Central memory CD4-positive, alpha-beta T cell (primary cell): ENCODE data around the gene PLEKHM1.
"Not testable (repeated sequence)": the region's sequence is repeated elsewhere in the genome, so short reads cannot be mapped to it uniquely, and the experiment has no call there.

Source experiments
- DNase-seq: peaks from one replicate; pipeline ENCODE4 v3.0.0; 2022
- total RNA-seq, 3 experiments: gene quantifications; one replicate each; lab custom pipeline; 2026; lab: John Stamatoyannopoulos, UW

The PLEKHM1 gene
- total RNA-seq = 21.4 to 54.6 (median 46.0) reads per million in 3 experiments

DNA sequence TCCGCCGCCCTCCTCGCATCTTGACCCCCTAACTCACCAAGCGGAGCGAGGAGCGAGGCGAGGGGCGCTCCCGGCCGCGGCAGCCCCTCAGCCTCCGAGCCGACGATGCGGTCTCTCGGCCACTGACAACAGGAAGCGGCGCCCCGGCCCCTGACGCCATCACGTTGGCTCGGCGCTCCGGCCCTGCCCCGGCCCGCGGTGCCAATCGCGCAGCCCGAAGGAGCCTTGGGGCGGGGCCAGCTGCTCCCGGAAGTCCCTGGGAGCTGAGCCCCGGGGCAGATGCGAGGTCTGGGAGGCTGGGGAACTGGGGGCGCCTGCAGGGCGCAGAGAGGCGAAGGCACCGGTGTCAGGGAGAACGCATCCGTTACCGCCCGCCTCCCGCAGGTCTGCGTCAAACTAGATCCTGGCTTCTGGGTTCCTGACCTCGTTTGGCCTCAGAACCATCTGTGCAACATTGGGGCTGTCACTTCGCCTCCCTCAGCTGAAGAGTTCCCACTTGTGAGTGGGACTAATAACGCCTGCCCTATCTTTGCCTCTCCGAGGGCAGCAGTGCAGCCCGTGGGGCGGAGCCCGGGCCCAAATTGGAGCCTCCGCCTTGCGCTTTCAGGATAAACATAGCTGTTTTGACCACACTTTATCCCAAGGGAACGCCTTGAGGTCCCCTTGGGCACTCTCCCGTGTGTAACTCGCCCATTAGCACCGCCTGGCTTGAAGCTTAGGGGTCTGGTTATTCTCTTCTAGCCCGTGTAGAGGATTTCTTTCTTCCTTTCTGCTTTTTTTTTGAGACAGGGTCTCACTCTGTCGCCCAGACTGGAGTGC is at the start of gene PLEKHM1:
Gene PLEKHM1, minus strand, starts transcription at position 107 of the 819 bp plus-strand sequence. CDS start 8,237 bp downstream, outside the sequence.
- peak; percentile 80 for DNase-seq

DNA sequence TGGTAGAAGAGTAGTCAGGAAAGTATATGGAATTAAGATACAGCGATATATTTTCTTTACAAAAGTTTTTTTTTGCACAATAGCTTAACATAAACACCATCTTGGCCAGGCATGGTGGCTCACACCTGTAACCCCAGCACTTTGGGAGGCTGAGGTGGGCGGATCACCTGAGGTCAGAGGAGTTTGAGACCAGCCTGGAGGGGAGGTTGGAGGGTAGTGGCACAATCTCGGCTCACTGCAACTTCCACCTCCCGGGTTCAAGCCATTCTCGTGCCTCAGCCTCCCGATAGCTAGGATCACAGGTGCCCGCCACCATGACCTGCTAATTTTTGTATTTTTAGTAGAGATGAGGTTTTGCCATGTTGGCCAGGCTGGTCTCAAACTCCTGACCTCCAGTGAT is 47.6 kb upstream of the PLEKHM1 start:
- not testable (repeated sequence) for DNase-seq

DNA sequence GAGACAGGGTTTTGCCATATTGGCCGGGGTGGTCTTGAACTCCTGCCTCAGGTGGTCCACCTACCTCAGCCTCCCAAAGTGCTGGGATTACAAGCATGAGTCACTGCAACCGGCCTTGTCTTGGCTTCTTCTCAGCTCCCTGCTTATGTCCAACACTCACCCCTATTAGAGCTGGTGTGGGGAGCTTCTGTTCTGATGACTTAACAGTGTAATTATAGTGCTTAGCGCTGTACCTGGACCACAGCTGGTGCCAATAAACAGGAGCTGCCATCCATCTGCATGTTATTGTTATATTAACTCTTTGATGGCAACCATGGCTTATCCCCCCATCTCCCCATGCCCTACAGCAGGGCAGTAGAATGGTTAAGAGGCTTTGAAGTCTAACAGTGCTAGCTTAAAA is 15.6 kb upstream of the PLEKHM1 start:
- DNase-seq = not testable (repeated sequence)

DNA sequence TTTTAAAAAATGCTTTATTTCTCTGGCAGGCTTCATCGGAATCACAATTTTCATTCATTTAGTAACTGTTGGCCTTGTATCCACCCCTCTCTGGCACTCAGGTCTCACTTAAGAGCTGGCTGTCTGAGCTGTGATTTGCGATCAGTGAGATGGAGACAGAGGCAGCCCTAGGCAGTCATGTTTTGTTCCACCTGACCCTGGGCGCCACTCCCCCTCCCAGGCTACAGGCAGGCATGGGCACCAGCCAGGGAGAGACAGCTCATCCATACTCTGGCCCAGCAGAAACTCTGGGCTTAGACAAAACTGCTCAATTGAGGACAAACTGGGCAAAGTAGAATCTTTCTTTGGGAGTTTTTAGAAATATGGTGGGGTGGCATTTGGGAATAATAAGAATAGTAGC is 14.7 kb upstream of the PLEKHM1 start:
- not testable (repeated sequence) for DNase-seq

DNA sequence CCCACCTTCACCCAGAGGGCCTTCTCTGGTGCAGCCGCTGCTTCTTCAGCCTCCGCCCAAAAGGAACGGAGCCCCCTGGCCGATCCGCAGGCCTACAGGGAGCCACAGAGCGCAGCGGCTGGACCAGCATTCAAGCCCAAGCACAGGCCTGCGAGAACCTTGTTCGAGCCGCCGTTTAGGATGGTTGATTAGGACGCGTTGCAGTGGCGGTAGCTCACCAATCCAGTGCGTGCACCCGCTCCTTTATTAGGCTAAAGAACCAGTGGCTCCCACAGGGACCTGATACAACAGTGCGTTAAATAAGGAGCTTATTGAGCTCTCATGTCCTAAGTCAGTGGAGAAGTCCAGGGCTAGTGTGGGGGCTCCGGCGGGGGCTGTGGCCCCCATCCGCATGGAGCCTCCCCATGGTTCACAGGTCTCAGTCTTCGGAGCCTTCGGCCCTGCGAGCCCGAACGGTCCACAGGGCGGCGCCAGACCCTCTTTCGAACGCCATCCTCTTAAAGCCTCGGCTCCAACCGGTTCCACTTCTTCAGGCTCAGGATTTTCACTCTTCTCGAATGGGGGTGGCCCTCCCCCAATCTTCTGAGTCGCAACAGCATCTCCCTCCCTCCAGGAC is 10.7 kb upstream of the PLEKHM1 start:
- DNase-seq = not testable (repeated sequence)

DNA sequence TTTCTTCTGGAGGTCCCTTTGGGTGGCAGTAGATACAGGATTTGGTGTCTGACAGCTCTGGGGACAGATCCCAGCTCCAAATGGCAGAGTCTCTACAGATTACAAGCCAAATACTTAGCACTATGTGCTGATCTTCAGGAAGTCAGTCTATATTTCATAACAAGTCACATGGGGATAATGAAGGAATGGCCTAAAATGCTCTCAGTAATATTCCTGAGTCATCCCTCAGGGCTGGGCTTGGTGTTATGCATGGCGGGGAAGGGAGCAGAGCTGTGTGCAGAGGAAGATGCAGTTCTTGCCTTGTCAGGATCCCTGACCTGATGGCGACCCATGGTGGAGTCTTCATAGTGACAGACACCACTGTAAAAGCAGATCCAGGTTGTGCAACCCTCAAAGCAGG is 10.0 kb upstream of the PLEKHM1 start:
- DNase-seq = not testable (repeated sequence)

DNA sequence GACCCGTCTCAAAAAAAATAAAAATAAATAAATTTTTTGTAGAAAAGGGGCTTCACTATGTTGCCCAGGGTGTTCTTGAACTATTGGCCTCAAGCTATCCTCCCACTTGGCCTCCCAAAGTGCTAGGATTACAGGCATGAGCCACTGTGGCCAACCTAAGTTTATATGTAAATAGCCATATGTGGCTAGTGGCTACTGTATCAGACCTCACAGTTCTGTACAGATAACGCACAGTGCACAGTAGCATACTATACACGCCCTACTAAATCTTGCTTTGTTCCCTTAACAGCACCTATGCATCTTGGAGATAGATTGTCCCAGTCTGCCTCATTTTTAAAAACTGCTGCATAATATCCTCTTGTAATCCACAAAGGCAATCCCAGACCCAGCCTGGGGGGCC is 8.7 kb upstream of the PLEKHM1 start:
- DNase-seq = not testable (repeated sequence)

DNA sequence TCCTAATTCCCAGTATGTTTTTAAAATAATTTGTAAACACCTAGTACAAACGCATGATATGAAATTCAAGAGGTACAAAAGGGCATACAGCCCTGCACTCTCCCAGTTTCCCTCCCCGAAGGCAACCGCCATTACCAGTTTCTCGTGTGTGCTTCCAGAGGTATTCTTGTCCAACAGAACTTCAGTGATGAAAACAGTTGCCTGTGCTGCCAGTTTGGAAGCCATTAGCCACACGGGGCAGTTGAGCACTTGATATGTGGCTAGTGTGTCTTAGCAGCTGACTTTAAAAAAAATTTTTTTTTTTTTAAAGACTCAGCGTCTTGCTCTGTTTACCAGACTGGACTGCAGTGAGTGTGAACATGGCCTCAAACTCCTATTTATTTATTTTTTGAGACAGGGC is 7.9 kb upstream of the PLEKHM1 start:
- not testable (repeated sequence) for DNase-seq

DNA sequence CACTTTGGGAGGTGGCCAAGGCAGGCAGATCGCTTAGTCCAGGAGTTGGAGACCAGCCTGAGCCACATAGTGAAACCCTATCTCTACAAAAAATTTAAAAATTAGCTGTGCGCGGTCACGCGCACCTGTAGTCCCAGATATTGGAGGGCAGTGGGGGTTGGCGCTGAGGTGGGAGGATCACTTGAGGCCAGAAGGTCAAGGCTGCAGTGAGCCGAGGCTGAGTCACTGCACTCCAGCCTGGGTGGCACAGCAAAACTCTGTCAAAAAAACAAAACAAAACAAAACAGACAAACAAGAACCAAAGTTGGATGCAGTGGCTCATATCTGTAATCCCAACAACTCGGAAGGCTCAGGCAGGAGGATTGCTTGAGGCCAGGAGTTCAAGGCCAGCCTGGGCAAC is 6.9 kb upstream of the PLEKHM1 start:
- not testable (repeated sequence) for DNase-seq

DNA sequence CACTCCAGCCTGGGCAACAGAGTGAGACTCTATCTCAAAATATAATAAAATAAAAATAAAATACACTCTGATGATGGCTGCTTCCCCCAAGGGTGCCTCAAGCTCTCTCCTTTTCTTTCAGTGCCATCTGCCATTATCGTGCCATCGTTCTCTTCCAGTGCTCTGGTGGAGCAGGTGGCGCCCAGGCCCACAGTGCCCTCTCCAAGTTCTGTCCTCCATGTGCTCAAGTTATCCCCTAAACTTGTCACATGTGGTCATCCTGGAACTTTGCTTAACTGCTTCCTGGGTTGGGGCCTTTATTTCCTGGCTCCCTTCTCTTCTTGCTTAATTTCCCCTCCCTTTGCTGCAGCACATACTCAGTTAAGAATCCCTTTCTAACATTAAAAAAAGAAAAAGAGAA is 6.0 kb upstream of the PLEKHM1 start:
- DNase-seq = not testable (repeated sequence)

DNA sequence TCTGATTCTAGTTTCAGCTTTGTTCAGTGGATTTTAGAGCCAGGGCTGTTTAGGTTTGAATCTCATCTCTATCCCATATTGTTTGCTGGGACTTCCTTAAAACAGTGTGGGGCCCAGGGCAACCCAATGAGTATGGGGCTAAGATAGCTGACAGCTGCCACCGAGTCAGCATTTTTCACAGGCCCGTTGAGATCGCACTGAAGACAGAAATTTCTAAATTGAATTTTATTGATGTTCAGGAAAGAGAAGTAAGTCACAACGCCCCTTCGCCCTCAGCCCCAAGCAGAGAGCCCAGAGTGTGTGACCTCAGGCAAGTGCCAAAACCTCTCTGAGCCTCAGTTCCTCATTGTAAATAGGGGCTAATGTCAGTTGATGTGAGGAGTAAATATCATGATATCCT is 4.0 kb upstream of the PLEKHM1 start:
- DNase-seq = not testable (repeated sequence)

DNA sequence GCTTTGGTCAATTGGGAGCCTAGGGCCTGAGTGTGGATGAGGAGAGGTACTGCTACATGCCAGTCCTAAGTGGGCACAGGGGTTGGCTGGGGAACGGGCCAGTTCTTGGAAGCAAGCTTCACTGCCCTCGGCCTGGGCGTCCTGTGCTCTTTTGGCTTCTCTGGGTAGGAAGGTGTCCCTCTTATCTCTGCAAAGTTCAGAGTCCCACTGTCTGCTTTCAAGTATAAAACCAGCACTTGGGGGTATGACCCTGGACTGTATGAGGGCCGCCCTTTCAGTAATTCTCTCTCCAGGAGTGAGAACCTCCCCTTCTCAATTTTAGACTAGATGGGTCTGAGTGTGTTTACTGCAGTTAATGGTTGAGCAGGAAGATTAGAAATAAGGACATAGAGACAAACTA is 1.6 kb upstream of the PLEKHM1 start:
- not testable (repeated sequence) for DNase-seq

DNA sequence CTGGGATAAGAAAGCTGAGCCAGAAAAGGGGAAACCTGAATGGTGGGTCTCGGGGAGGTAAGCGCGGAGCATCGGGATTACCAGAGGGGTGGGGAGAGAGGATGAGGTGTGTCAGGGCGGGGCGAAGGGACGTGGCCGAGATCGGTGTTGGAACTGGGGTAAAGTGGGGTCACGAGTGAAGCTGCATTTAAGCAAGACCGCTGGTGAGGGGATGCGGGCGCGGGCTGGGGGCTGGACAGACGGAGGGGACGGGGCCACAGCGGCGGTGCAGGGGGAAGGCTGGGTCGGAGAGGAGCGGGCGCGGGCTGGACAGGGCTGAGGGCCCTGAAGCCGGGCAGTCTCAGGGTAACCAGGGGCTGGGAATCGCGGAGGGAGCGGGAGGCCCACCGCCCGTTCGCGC is 323 bp downstream of the PLEKHM1 start:
- not testable (repeated sequence) for DNase-seq

DNA sequence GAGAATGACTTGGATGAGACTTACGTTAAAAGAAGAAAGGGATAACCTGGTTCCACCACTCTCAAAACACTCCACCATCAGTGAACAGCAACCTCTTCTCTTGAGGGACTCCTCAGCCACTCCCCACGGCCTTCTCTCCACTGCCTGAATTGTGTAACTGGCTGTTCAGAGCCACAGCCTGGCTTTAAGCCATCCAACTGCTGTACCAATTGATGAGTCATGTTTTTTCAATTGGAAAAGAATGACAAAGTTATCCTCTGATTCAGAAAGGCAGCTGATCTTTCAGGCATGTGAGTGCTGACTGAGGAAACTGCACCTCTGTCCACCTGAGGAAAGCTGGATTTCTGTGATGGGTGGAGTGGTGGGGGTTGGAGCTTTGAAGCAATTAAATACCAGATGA is 2.8 kb downstream of the PLEKHM1 start:
- not testable (repeated sequence) for DNase-seq

DNA sequence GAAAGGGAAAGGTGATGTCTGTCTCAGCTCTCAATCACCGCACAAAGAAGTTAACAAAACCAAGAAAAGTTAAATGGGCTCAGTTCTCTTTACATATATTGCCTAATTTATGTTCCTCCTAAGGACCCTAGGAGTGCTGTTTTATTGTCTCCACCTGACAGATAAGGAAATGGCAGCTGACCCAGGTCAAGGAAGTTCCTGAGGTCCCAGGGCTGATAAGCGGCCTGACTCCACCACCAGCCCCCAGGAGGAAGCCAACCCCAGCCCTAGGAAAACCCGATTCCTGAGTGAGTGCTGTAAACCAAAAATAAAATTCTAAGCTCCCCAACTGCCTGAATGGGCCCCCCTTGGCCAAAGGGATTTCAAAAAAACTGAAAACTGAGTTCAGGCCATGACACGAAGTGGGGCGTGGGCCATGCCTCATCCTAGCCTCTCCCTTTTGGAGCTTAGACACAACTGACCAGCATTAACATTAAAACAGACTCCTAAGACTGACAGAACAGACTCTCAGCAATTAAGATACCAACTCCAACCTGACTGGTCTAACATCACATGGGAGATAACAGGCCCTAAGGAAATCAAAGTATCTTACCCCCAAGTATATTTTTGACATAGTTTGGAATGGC is 6.8 kb downstream of the PLEKHM1 start:
- DNase-seq = not testable (repeated sequence)

DNA sequence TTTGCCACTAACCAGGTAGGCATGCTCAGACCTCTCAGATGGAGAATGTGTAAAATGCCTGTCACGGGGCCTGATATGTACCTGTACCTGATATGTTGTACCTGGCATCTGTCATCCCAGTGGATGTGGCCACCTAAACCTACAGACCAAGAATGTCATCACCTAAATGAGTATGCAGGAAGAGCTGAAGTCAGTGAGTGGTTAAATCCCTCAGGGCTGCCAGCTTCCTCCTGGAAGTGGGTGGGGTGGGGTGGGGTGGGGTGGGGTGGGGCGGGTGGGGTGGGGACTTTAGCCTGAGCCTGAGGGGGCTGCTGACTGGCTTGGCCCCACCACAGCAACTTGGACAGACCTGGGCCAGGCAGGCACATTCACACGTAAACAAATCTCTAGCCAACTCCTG is 7.3 kb downstream of the PLEKHM1 start:
- not testable (repeated sequence) for DNase-seq

DNA sequence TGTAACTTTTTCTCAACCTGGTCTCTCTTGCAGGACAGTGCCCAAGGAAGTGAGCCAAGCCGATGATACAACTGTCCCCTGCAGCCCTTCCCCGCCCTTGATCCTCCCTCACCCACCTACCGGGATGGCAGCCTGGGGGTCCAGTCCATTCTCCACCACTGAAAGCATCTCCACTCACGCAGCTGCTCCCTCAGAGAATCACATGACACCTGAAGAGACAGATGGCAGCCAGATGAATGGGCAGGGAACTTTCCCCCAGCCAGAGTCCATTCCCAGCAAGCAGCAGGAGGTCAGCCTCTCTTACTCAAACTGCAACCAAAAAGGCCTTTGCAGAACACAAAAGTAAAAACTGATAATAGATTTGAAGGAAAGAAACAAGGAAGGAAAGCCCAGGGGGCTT is 8.2 kb downstream of the PLEKHM1 start:
- not testable (repeated sequence) for DNase-seq

DNA sequence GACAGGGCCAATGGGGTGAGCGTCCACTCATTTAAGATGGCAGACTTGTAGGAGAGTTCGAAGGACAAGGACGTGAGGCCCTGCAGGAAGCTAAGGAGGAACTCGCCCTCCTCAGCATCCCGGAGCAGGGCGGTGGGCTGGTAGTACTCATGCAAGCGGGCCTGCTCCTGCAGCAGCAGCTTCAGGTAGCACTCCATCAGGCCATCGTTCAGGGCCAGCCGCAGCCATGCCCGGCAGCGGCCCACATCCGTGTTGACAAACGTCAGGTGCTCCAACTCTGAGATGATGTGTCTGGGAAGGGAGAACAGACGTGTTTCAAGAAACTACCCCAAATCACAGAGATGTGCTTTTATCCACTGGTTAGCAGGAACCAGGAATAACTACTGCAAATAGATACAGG is 15.1 kb downstream of the PLEKHM1 start:
- DNase-seq = not testable (repeated sequence)

DNA sequence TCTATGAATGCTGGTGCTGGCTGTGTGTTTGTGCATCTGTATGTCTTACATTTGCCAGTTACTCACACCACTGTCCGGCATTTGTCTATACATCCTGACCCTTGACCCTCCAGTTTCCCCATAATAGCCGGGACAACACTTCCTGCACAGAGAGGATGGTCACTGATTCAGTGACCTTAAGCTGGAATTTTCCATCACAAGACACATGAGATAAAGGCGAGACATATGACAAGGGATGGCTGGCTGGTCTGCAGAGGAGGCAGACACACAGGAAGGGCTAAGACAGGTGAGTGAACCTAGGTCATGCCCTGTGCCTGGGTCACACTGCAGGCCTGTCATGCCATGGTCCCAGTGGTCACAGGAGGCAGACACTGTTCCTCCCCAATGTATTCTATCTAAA is 18.3 kb downstream of the PLEKHM1 start:
- not testable (repeated sequence) for DNase-seq

DNA sequence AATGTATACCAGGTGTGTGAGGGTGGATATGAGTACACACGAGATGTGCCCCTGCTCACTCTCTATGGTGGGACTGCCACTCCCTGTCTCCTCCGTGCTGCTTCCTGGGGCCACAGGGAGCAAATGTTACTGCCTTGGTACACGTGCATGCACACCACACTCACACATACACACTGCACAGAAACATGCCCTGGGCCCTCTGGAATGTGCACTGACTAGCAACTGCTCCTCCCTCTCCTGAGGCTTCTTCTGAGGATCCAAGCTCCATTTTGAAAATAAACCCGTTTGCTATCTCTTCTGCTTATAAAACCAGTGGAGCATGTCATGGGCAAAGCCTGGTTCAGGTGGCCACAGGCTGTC is 21.3 kb downstream of the PLEKHM1 start:
- DNase-seq = not testable (repeated sequence)

DNA sequence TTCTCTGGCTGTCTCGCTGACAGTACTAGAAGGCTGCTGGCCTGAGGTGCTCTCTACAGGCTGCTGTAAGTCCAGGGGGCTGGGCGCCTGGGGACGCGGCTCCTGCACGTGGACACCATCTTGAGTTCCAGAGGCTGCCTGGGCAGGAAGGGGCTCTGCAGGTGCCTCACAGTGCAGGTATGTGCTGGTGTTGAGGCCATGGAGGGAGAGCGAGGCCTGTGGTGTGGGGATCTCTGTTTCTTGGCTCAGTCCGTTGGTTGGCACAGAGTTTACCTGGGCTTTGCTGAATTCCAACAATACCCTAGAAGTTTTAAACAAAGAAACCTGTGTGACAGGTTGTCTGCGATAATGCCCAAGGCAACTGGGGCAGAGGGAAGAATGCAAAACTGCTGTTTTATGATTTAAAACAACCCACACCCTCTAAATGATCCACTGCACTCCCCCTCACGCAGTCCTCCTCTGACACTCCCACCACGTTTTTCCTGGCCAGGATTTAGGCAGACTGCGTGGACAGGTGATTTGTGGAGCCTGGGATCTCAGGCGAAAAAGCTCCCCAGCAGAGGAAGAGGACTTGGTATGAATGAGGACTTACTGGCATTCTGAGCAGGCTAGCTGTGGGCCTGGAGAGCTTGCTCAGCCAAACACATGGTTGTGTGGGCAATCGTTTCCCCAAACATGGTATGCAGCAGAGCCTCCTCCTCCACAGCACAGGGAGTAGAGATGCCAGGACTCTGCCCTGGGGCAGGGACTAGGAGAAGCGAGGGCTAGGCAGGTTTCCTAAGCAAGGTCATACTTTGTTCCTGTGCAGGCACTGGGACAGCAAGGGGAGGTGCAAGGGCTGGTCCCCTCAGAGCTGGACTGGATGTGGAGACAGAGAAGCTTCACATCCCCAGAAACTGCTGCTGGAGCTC is 22.0 kb downstream of the PLEKHM1 start:
- not testable (repeated sequence) for DNase-seq

DNA sequence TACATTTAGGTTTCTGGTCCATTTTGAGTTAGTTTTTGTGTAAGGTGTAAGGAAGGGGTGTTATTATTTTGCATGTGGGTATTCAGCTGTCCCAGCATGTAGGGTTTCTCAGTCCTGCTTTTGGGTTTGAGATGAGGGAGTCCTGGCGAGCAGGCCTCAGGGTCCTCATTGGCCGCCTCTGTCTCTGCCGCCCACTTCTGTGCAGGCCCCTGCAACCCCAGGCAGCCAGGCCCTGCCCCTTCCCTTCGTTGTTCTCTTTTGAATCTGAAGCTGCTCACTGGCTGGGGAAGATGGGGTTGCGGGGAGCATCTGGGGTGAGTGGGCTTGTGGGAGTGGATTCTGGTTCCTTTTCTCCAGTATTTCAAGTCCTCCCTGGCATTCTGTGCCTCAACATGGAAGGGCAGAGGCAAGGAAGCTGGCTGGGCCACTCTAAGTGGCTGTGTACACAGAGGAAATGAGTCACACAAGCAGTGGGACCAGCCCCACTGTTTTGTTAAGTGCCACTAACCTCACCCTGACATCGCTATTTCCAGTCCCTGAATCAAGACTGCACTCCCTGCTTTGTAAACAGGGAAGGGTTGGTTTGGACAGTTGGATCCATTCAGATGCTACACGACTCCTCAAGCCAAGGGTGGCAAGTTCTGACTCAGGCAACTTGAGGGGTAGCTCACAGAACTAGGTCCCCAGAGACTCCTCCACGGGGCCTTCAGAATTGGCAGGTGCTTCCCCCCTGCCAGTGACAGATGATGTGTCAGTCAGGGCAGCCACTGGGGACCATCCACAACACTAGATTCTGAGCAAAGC is 28.8 kb downstream of the PLEKHM1 start:
- not testable (repeated sequence) for DNase-seq
